HepG2 (cell line): Measurements from ENCODE around the gene RHBDD2. TPM values are rescaled to one million over a fixed set of nuclear protein-coding genes. Genes with fewer than 3 reads are reported as not detected.

Source experiments
- ARNT2 ChIP-seq: sonication (generic); formaldehyde crosslinking; IDR thresholded peaks from 2 replicates; pipeline ENCODE4 v1.8.0; 2022; ENCODE audit warnings: mild to moderate bottlenecking, low read depth, missing genetic modification reagents, moderate library complexity
- FOXM1 ChIP-seq: sonication (generic); formaldehyde crosslinking; IDR thresholded peaks from 2 replicates; pipeline ENCODE4 v1.5.0; 2020; ENCODE audit warnings: missing genetic modification reagents
- GATAD2A ChIP-seq: IDR thresholded peaks from 2 replicates; pipeline ENCODE4 v1.6.1; 2016
- HMGA1 ChIP-seq: sonication (generic); formaldehyde crosslinking; conservative IDR thresholded peaks from 2 replicates; pipeline ENCODE4 v1.4.0; 2020; ENCODE audit warnings: missing genetic modification reagents
- KDM3A ChIP-seq: IDR thresholded peaks from 2 replicates; pipeline ENCODE4 v1.6.1; 2018; ENCODE audit warnings: low read depth, missing compliant biosample characterization
- MIXL1 ChIP-seq: IDR thresholded peaks from 2 replicates; pipeline ENCODE4 v1.6.1; 2016
- MTF1 ChIP-seq: sonication (generic); formaldehyde crosslinking; IDR thresholded peaks from 2 replicates; pipeline ENCODE4 v1.5.0; 2020; ENCODE audit warnings: missing genetic modification reagents
- NCOA5 ChIP-seq: sonication (generic); formaldehyde crosslinking; IDR thresholded peaks from 2 replicates; pipeline ENCODE4 v1.4.0; 2020; ENCODE audit warnings: missing genetic modification reagents
- NKX3-1 ChIP-seq: sonication (generic); formaldehyde crosslinking; IDR thresholded peaks from 2 replicates; pipeline ENCODE4 v1.5.0; 2020; ENCODE audit warnings: missing genetic modification reagents
- NRL ChIP-seq: sonication (generic); formaldehyde crosslinking; IDR thresholded peaks from 2 replicates; pipeline ENCODE4 v1.5.0; 2020; ENCODE audit warnings: missing genetic modification reagents, mild to moderate bottlenecking, moderate library complexity, borderline replicate concordance
- PHF21A ChIP-seq: sonication (generic); formaldehyde crosslinking; IDR thresholded peaks from 2 replicates; pipeline ENCODE4 v1.5.0; 2020; ENCODE audit warnings: mild to moderate bottlenecking, missing genetic modification reagents
- RXRA ChIP-seq: sonication (generic); formaldehyde crosslinking; IDR thresholded peaks from 2 replicates; pipeline ENCODE4 v1.5.1; 2020; ENCODE audit warnings: missing genetic modification reagents
- SAP130 ChIP-seq: IDR thresholded peaks from 2 replicates; pipeline ENCODE4 v1.6.1; 2016; ENCODE audit warnings: low read depth
- SP1 ChIP-seq, 2 experiments: fragments of 450-650 bp in 1 of 2; sonication (generic) in 1 of 2; formaldehyde crosslinking in 1 of 2; IDR thresholded peaks; 2 replicates each; pipeline versions ENCODE4 v1.4.0 to v1.6.1; 2016 to 2020; ENCODE audit warnings: missing genetic modification reagents in 1 of 2
- SP5 ChIP-seq: IDR thresholded peaks from 2 replicates; pipeline ENCODE4 v1.6.1; 2016; ENCODE audit warnings: low read depth, borderline replicate concordance
- TBX2 ChIP-seq: sonication (generic); formaldehyde crosslinking; IDR thresholded peaks from 2 replicates; pipeline ENCODE4 v1.5.0; 2020; ENCODE audit warnings: missing genetic modification reagents, mild to moderate bottlenecking, borderline replicate concordance
- ZBTB7B ChIP-seq: sonication (generic); formaldehyde crosslinking; IDR thresholded peaks from 2 replicates; pipeline ENCODE4 v1.4.0; 2020; ENCODE audit warnings: missing genetic modification reagents
- ZFP62 ChIP-seq: sonication (generic); formaldehyde crosslinking; IDR thresholded peaks from 2 replicates; pipeline ENCODE4 v1.4.0; 2020; ENCODE audit warnings: missing genetic modification reagents
- ZIK1 ChIP-seq: sonication (generic); formaldehyde crosslinking; IDR thresholded peaks from 2 replicates; pipeline ENCODE4 v1.5.0; 2020; ENCODE audit warnings: mild to moderate bottlenecking, low read depth, missing genetic modification reagents, borderline replicate concordance
- ZNF362 ChIP-seq: sonication (generic); formaldehyde crosslinking; IDR thresholded peaks from 2 replicates; pipeline ENCODE4 v1.4.0; 2020; ENCODE audit warnings: missing genetic modification reagents, mild to moderate bottlenecking, borderline replicate concordance
- ZNF577 ChIP-seq: sonication (generic); formaldehyde crosslinking; IDR thresholded peaks from 2 replicates; pipeline ENCODE4 v1.4.0; 2020; ENCODE audit warnings: mild to moderate bottlenecking, low read depth, missing genetic modification reagents, borderline replicate concordance
- ZNF589 ChIP-seq: sonication (generic); formaldehyde crosslinking; conservative IDR thresholded peaks from 2 replicates; pipeline ENCODE4 v1.8.0; 2022; ENCODE audit warnings: mild to moderate bottlenecking, moderate library complexity, missing genetic modification reagents
- polyA plus RNA-seq, 8 experiments: library from polyadenylated mRNA; depleted of rRNA in 3 of 8; stranded (reverse) in 7 of 8; unstranded in 1 of 8; fragments of >200 nt; fragmentation: Illumina TruSeq in 4 of 8; extraction: Trizol in 4 of 8; gene quantifications; 2 replicates each; pipeline versions ENCODE4 v1.2.1 to v1.2.3, GENCODE V29; 2011 to 2016; ENCODE audit warnings: low read depth in 4 of 8, missing spikeins in 1 of 8, mixed read lengths in 1 of 8; ENCODE audit not compliant: insufficient read depth in 1 of 8
- total RNA-seq, 5 experiments: library from RNA; depleted of rRNA; stranded (reverse); fragments of >200 nt; fragmentation: Illumina TruSeq; extraction: Trizol; gene quantifications; 2 replicates each; pipeline ENCODE4 v1.2.3, GENCODE V29; 2016; ENCODE audit warnings: low read depth in 1 of 5
- TF ChIP-seq, protein P1 (sequence below): IDR thresholded peaks from 2 replicates; pipeline ENCODE4 v1.6.1; 2016; ENCODE audit warnings: missing compliant biosample characterization, missing genetic modification reagents, borderline replicate concordance
- TF ChIP-seq, protein P2 (sequence below): sonication (generic); formaldehyde crosslinking; IDR thresholded peaks from 2 replicates; pipeline ENCODE4 v1.5.0; 2020; ENCODE audit warnings: missing genetic modification reagents
- TF ChIP-seq, protein P3 (sequence below): sonication (generic); formaldehyde crosslinking; IDR thresholded peaks from 2 replicates; pipeline ENCODE4 v1.8.0; 2022; ENCODE audit warnings: mild to moderate bottlenecking, missing genetic modification reagents, borderline replicate concordance

RHBDD2 gene
- total and polyA plus RNA-seq, 2 of the 13 experiments (the other 11 are each of a cell fraction or from before 2014, with no cell fraction given), result 23.1 to 26.4 TPM

DNA sequence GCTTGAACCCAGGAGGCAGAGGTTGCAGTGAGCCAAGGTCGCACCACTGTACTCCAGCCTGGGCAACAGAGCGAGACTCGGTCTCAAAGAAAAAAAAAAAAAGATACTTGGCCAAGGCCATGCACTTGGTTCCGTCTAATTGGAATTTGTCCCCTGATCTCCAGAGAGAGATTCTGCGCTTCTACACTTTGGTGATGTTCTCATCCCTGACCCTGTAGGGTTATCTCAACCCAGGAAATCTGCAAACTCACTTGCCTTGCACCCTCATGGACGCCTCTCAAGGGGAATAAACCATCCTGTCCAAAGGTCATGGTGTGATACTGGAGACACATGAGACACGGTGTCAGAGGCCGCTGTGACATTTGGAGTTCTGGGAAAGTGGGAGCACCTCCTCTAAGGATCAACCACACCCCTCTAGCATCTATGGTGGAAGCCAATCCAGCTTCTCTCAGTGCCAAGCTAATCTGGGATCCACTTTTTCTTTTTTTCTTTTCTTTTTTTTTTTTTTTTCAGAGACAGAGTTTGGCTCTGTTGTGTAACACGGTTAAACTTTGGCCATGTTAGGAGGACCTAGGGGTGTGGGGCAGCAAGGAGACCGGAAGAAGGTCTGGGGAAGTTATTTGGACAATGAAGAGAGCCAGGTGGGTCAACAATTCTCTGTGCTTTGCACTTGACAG is 28.3 kb downstream of the RHBDD2 start (continued):
- TF ChIP-seq, protein P1, sequence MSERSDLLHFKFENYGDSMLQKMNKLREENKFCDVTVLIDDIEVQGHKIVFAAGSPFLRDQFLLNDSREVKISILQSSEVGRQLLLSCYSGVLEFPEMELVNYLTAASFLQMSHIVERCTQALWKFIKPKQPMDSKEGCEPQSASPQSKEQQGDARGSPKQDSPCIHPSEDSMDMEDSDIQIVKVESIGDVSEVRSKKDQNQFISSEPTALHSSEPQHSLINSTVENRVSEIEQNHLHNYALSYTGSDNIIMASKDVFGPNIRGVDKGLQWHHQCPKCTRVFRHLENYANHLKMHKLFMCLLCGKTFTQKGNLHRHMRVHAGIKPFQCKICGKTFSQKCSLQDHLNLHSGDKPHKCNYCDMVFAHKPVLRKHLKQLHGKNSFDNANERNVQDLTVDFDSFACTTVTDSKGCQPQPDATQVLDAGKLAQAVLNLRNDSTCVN (CRISPR knock-in tag), result no peak
- 0 out of 2 replicates have a peak, but pooled peaks have one; percentile 44 for TF ChIP-seq NKX3-1
- TF ChIP-seq PHF21A (CRISPR knock-in tag), result peak; percentile 95
- TF ChIP-seq NRL (CRISPR knock-in tag), result no peak
- no peak for TF ChIP-seq NCOA5 (CRISPR knock-in tag)
- TF ChIP-seq RXRA (CRISPR knock-in tag), result peak; percentile 75; the same call in 1 of the 2 replicates
- TF ChIP-seq, protein P2, sequence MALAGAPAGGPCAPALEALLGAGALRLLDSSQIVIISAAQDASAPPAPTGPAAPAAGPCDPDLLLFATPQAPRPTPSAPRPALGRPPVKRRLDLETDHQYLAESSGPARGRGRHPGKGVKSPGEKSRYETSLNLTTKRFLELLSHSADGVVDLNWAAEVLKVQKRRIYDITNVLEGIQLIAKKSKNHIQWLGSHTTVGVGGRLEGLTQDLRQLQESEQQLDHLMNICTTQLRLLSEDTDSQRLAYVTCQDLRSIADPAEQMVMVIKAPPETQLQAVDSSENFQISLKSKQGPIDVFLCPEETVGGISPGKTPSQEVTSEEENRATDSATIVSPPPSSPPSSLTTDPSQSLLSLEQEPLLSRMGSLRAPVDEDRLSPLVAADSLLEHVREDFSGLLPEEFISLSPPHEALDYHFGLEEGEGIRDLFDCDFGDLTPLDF, result no peak
- TF ChIP-seq ZFP62 (CRISPR knock-in tag), result no peak
- no peak for TF ChIP-seq SP1 (IDR thresholded peaks at IDR 0.05)
- no peak; the same call in 1 of the 2 replicates for TF ChIP-seq SP1 (CRISPR knock-in tag; IDR thresholded peaks at IDR 0.05)
- TF ChIP-seq SAP130, result peak; percentile 81
- TF ChIP-seq GATAD2A (CRISPR knock-in tag), result peak; percentile 85
- TF ChIP-seq SP5, result no peak
- 0 out of 2 replicates have a peak, but pooled peaks have one; percentile 14 for TF ChIP-seq KDM3A (CRISPR knock-in tag)
- no peak for TF ChIP-seq FOXM1 (CRISPR knock-in tag)
- no peak for TF ChIP-seq ZIK1 (CRISPR knock-in tag)
- TF ChIP-seq, protein P3, sequence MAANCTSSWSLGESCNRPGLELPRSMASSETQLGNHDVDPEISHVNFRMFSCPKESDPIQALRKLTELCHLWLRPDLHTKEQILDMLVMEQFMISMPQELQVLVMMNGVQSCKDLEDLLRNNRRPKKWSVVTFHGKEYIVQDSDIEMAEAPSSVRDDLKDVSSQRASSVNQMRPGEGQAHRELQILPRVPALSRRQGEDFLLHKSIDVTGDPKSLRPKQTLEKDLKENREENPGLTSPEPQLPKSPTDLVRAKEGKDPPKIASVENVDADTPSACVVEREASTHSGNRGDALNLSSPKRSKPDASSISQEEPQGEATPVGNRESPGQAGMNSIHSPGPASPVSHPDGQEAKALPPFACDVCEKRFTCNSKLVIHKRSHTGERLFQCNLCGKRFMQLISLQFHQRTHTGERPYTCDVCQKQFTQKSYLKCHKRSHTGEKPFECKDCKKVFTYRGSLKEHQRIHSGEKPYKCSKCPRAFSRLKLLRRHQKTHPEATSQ (CRISPR knock-in tag), result no peak
- peak; percentile 54; the same call in 1 of the 2 replicates for TF ChIP-seq ARNT2 (CRISPR knock-in tag)
- no peak for TF ChIP-seq HMGA1 (CRISPR knock-in tag)
- TF ChIP-seq MIXL1 (CRISPR knock-in tag), result peak; percentile 84
- peak; percentile 91 for TF ChIP-seq ZNF362
- TF ChIP-seq TBX2 (CRISPR knock-in tag), result peak; percentile 84
- TF ChIP-seq ZBTB7B (CRISPR knock-in tag), result peak; percentile 56; the same call in 1 of the 2 replicates
- TF ChIP-seq MTF1, result no peak
- TF ChIP-seq ZNF589 (CRISPR knock-in tag), result no peak
- no peak for TF ChIP-seq ZNF577 (CRISPR knock-in tag)
